GM20000 (cell line): ENCODE results near the gene RBBP8.

Source experiments
- DNase-seq: peaks from one replicate; pipeline ENCODE4 v3.0.0; 2012; ENCODE audit warnings: low spot score
- CTCF ChIP-seq: IDR thresholded peaks from 2 replicates; pipeline ENCODE4 v1.5.1; 2012; ENCODE audit warnings: mild to moderate bottlenecking, control low read depth; ENCODE audit errors: extremely low read depth, missing control alignments

Gene RBBP8

GRCh38 chr18:23067236-23067635 lies 134.1 kb downstream of the RBBP8 start:
- no peak for DNase-seq
- no peak for TF ChIP-seq CTCF

GRCh38 chr18:23068011-23068410 lies 134.9 kb downstream of the RBBP8 start:
- no peak for DNase-seq
- TF ChIP-seq CTCF, result no peak

GRCh38 chr18:23068570-23069310 lies 135.6 kb downstream of the RBBP8 start:
- no peak for DNase-seq
- TF ChIP-seq CTCF, result no peak

GRCh38 chr18:23069481-23069880 lies 136.4 kb downstream of the RBBP8 start:
- DNase-seq, result no peak
- TF ChIP-seq CTCF, result no peak

GRCh38 chr18:23069898-23070297 lies 136.8 kb downstream of the RBBP8 start:
- no peak for TF ChIP-seq CTCF
- DNase-seq, result no peak

GRCh38 chr18:23071285-23071684 lies 138.2 kb downstream of the RBBP8 start:
- TF ChIP-seq CTCF, result no peak
- DNase-seq, result peak; percentile 77

GRCh38 chr18:23072079-23072478 lies 139.0 kb downstream of the RBBP8 start:
- no peak for DNase-seq
- no peak for TF ChIP-seq CTCF
